T47D (cell line): Measurements from ENCODE around the gene RFPL1.
"Not testable (repeated sequence)": the region's sequence is repeated elsewhere in the genome, so short reads cannot be mapped to it uniquely, and the experiment has no call there.

ENCODE experiments used
- DNase-seq, 2 experiments: peaks; one replicate each; pipeline versions ENCODE4 v3.0.0 to v3.0.0-alpha.2; 2011 to 2012; ENCODE audit warnings: low read depth in 1 of 2, low spot score in 1 of 2
- JUND ChIP-seq: IDR thresholded peaks from 2 replicates; pipeline ENCODE4 v1.6.1; 2012; ENCODE audit warnings: low read depth
- in situ Hi-C: cut with HindIII; loops from 2 replicates; pipeline ENCODE4 v1.10.0; 2016; ENCODE audit warnings: low sequenced_read_pairs, low pct_unique_long_range_greater_than_20kb

The RFPL1 gene

DNA sequence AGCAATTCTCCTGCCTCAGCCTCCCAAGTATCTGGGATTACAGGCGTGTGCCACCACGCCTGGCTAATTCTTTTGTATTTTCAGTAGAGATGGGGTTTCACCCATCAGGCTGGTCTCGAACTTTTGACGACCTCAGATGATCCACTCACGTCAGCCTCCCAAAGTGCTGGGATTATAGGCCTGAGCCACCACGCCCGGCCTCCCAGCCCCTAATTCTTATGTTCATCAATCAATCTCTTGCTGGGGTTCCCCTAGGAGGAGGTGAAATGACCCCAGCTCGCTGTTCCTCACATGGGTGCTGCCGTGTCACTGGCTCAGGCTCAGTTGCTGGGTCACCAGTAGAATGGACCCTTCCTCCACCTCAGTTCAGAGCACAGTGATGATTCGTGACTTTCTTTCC lies at the start of gene RFPL1:
RFPL1 (plus strand) TSS at position 301 of the 400 bp plus-strand sequence.
- in situ Hi-C loops, DNase-seq: not testable (repeated sequence)

DNA sequence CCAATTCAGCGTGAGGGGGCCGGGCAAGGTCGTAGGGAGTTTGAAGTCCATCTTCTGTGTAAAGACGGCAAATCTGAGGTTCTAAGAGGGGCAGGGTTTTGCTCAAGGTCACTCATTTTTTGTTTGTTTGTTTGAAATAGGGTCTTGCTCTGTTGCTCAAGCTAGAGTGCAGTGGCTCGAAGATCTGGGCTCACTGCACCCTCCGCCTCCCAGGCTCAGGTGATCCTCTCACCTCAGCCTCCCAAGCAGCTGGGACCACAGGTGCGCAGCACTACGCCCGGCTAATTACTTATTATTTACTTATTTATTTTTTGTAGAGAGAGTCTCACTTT lies 49.7 kb upstream of the RFPL1 start:
- in situ Hi-C loops, result no loop called here
- no peak for TF ChIP-seq JUND
- DNase-seq, result no peak

DNA sequence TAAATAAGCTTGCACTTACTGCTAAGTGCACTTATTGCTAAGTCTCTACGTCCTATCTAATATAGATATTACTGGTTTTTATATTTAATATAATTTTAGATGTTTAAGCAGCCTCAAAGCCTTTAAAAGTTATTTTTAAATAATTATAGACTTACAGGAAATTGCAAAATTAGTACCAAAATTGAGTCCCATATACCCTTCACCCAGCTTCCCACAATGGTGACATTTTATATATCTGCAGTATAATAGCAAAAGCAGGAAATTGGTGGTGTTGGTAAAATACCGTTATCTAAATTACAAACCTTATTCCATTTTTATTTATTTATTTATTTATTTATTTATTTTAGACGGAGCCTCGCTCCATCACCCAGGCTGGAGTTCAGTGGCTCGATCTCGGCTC lies 48.1 kb upstream of the RFPL1 start:
- no peak for TF ChIP-seq JUND
- in situ Hi-C loops, result no loop called here

DNA sequence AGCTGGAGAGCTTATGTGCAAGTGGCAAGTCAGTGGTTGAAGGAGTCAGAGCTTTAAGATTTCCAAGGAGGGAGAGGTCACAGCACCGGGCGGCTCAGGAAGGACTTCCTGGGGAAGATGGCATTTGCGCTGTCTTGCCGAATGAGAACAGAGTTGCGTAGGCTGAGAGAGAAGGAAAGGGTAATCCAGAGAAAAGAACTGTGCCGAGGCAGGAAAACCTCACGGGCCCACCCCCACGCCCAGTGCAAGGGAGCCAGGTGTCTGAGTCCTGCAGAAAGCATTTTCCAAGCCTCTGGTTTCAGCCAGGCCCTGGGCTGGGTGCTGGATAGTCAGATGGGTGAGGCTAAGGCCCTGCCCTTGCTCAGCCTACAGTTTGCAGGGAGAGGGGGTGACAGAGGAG lies 46.8 kb upstream of the RFPL1 start:
- in situ Hi-C loops, result no loop called here
- no peak for TF ChIP-seq JUND
- DNase-seq, result no peak

More for the DNA sequence above, 48.1 kb upstream of the RFPL1 start:
- DNase-seq, result no peak

DNA sequence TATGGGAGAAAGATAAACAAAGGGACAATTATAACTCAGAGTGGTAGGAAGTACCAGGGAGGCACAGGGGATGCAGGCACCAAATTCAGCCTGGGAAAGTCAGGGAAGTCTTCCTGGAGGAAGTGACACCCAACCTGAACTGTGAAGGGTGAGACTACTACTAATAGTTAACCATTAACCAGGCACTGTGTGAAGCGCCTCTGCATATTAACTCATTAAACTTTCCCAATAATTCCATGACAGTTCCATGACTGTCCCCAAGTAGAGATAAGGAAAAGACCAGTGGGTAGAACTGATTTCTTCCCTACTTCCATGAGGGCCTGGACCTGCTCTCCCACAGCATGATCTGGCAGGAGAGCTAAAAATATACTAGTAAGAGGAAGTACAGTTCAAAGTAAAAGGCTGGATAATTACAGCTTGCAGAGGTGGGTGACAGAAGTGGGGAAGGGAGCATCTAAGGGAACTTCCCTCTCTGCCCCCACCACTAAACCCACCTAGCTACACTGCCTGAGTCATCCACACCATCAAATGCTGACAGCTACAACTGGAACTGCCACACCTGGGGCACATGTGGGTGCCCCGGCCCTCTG lies 45.3 kb upstream of the RFPL1 start:
- in situ Hi-C loops, result no loop called here
- DNase-seq, result no peak
- TF ChIP-seq JUND, result no peak

DNA sequence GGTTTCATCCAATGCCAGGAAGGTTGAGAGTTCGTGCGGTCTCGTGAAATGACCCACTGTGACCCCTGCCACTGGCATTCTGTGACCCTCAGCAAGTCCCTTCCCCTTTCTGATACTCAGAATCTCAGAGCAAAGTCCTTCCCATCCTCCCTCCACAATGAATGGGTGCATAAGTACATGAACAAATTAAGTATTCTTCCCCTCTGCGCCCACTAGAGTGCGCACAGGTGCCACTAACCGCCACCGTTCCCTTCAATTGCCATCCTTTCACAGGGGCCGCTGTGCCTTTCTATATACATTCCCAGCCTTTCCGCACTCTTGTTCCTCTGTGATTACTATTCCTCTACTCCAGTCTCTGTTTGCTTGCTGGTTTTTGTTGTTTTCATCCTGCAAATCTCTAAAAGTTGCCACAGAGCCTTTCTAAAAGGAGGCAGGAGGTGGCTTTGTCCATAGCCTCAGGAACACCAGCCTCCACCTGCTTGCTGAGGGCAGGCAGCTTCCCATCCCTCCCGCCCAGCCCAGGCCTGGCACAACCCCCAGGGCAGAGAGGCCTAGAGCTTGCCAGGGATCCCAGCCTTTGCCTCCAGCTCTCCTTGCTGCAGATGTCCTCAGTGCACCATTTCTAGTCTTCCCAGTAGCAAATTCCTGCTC lies 43.3 kb upstream of the RFPL1 start:
- no peak for TF ChIP-seq JUND
- DNase-seq, result peak in 1 of 2 experiments; percentile 84
- in situ Hi-C loops, result no loop called here

DNA sequence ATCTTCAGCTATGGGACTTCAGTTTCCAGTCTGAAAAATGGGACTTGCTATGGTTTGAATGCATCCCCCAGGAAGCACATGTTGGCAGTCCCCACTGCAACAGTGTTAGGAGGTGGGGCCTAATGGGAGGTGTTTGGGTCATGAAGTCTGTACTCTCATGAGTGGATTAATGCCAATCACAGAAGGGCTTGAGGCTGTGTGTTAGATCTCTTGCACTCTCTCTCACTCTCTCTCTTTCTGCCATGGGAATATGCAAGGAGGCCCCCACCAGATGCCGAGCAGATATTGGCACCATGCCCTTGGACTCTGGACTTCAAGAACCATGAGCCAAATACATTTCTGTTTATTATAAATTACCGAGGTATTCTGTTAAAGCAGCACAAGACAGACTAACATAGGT lies 42.3 kb upstream of the RFPL1 start:
- no peak for TF ChIP-seq JUND
- DNase-seq, result no peak
- in situ Hi-C loops, result no loop called here

DNA sequence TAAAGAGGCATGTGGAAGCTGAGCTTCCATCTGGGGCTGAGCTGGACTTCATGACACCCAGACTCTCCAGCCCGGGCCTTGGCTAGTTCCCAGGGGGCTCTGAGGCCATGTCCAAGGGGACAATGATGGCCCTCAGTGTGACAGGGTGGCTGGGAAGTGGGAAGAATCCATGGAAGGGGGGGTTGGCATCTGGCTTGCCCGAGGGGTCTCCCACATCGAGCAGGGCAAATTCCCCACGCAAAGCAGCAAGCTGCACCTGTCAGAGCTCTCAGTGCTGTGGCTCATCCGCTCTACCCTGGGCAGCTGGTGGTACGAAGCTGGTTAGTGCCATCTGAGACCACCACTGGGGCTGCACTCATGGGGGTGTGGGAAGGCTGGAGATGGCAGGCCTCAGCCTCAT lies 40.6 kb upstream of the RFPL1 start:
- TF ChIP-seq JUND, result no peak
- no peak for DNase-seq
- in situ Hi-C loops, result no loop called here

DNA sequence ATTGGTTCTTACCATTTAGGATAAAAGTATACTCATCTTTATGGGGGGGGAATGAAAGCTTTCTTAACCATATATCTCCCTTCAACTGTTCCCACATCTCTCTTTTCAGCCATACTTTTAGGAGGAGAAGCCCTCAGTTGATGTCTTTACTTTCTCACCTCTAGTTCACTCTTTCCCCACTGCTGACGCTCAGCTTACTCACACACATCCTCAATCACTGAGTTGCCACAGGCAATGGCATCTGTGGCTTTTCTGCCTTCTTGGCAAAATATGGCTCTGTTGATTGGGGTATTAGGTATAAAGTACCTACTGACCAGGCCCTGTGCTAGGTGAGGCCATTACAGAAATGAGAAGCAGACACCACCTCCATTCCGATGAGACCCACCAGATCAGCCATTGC lies 37.8 kb upstream of the RFPL1 start:
- in situ Hi-C loops, result no loop called here
- DNase-seq, result no peak
- TF ChIP-seq JUND, result no peak

DNA sequence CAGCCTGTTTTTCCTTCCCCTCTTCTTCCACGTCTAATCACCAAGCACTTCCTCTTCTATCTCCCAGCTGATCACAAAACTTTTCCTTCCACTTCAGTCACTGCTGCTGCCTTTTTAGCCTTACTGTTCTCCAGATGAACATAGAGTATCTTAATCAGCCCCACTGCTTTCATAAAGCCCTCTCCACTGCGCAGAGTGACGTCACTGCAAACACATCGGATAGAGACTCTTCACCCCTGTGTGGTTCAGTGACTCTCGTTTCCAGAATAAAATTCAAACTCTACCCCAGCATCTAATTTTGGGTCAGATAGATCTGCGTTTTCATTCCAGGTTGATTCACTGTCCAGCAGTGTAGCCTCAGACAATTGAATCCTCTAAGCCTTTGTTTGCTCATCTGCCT lies 36.8 kb upstream of the RFPL1 start:
- DNase-seq, in situ Hi-C loops: not testable (repeated sequence)

DNA sequence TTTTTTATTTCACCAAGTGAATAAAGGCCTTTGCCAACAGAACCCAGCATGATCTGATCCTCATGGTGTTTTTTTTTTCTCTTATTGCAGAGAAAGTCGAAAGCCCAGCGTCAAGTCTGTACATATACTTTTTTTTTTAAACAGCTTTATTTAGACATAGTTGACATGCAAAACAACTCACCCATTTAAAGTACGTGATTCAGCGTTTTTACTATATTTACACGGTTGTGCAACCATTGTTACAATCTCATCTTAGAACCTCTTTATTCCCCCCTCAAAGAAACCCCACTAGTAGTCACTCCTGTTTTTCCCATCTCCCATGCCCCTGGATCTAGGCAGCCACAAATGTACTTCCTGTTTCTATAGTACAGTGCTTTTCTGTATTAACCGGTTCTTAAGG lies 29.4 kb upstream of the RFPL1 start:
- no peak for TF ChIP-seq JUND
- no peak for DNase-seq
- in situ Hi-C loops, result no loop called here

DNA sequence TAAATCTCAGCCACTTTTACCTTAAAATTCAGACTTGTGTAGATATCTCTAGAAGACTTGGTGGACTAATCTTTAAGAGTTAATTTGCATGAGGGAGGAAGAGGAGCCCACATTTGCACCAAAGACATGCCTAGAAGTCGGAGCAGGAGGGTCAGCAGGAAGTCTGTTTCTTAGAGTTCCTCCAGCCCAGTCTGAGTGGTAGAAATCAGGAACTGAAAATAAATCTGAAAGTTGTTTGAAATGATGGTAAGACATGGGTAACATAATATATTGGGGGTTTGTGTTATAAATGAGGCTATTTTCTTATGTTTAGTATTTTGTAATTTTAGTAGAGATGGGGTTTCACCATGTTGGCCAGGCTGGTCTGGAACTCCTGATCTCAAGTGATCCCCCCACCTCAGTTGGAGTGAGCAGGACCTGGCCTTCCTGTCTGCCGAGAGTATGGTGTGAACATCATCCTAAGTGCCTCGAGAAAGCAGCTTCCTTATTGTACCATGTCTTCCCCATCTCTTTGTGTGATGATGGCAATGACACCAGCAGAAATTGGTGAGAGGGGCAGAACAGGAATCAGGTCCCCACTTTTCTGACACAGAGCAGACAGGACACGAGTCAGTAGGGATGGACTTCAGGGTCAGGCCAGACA lies 26.7 kb upstream of the RFPL1 start:
- in situ Hi-C loops, DNase-seq: not testable (repeated sequence)

DNA sequence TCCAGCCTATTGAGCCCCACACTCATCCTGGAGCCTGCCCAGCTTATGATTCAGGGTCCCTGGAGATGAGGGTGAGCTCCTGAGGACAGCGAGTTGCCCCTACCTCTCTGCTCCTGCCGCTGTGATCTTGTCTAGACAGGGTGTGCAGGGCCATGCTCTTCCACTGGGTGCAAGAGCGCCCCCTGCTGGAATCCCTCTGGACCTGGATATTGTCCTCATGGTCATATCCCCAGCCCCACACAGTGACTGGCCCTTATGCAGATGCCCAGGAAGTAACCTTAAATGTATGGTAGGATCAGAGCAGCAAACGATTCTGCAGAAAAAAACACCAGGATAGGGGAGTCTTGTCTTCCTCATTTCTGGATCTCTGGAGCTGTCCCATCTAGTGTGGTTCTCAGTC lies 25.6 kb upstream of the RFPL1 start:
- peak in 1 of 2 experiments; percentile 19 for DNase-seq
- in situ Hi-C loops, result not testable (repeated sequence)

DNA sequence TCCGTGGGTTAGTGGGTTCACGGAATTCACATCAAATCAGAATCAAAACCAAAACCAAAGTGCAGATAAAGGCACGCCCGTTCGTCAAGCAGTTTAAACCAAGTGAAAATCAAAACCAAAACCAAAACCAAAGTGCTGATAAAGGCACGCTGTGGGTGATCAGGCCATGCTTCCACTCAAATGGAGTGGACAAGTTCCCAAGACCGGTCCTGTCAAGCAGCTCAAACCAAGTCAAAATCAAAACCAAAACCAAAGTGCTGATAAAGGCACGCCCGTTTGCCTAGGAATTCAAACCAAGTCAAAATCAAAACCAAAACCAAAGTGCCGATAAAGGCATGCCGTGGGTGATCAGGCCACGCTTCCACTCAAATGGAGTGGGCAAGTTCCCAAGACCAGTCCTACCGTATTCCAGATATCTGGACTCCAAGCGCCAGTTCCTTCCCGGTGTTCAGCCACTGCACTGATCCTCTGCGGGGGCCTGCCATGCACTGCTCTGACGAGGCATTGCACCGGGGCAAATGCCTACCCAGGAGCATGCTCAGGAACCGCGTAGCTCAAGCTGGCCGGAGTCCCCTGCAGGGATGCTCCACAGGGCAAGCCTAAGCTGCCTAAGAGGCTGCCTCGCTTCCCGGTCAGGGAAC lies 23.3 kb upstream of the RFPL1 start:
- peak in 1 of 2 experiments; percentile 43 for DNase-seq
- in situ Hi-C loops, result not testable (repeated sequence)

DNA sequence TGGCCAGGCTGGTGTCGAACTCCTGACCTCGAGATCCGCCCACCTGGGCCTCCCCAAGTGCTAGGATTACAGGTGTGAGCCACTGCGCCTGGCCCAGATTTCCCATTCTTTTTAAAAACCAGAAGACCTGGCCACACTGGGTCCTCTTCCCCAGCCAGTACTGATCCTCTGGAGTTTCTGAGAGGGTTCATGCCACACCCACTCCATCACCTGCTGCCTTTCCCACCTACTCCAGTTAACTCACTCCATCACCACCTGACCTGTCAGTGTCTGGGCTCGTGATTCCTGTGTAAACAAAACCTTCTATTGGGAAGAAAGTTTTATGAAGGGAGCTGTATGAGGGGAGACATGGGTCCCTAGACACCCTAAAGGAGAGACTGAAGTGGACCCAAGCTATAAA lies 19.7 kb upstream of the RFPL1 start:
- DNase-seq, in situ Hi-C loops: not testable (repeated sequence)
